ENCODE data around the gene AIRE. TPM values are rescaled to one million over a fixed set of nuclear protein-coding genes. Genes with fewer than 3 reads are reported as not detected.

AIRE gene
- total RNA-seq, 1 experiment from 2014 or later: 0.17 TPM

- DNase-seq: no peak
- Histone ChIP-seq H2BK12ac (ENCODE audit: insufficient read length, low read depth, low read length) (no peak overlapping the region), H2BK120ac (ENCODE audit: low read depth, low read length, poor library complexity, severe bottlenecking) (no peak overlapping the region), H4K5ac (ENCODE audit: insufficient read length, low read depth, low read length) (no peak overlapping the region), H3K56ac (ENCODE audit: insufficient read length, low read depth, low read length) (no peak overlapping the region), H3K14ac (ENCODE audit: insufficient read depth, low read length) (no peak overlapping the region), H3K27me3 (ENCODE audit: insufficient read depth, low read length) (no peaks in the 10 kb centered on the region), H3K9ac (ENCODE audit: extremely low read depth, insufficient read length, low read length) (no peak overlapping the region), H3K4ac (ENCODE audit: low read depth, low read length) (no peak overlapping the region), H4K91ac (ENCODE audit: insufficient read length, low read depth, low read length) (no peak overlapping the region), H4K8ac (replicated peaks; ENCODE audit: insufficient read length, low read depth, low read length) (no peak overlapping the region), H2BK15ac (ENCODE audit: low read depth, low read length) (no peak overlapping the region), H3K27ac (ENCODE audit: insufficient read length, low read depth, low read length) (no peak overlapping the region), H3K23me2 (ENCODE audit: insufficient read length, low read depth, low read length, poor library complexity, severe bottlenecking) (no peaks in the 10 kb centered on the region), H3K79me1 (ENCODE audit: insufficient read depth, low read depth, low read length, poor library complexity, severe bottlenecking) (no peaks in the 10 kb centered on the region), H3K18ac (ENCODE audit: insufficient read length, low read depth, low read length) (no peak overlapping the region), H3K4me1 (ENCODE audit: insufficient read depth, low read length) (no peaks in the 10 kb centered on the region; the same call in 1 of the 2 replicates), H3K9me3 (ENCODE audit: control insufficient read depth, low read depth, low read length) (no peaks in the 10 kb centered on the region), H3K23ac (ENCODE audit: insufficient read length, low read depth, low read length) (no peak overlapping the region), H4K20me1 (ENCODE audit: control insufficient read depth, insufficient read depth, insufficient read length) (no peaks in the 10 kb centered on the region), H3K4me2 (ENCODE audit: insufficient read depth, insufficient read length, low read length) (no peak overlapping the region), H2BK5ac (ENCODE audit: insufficient read length, low read length) (no peak overlapping the region), H2AFZ (ENCODE audit: low read length) (no peak overlapping the region), H3T11ph (ENCODE audit: low read length) (no peak overlapping the region), H2BK20ac (ENCODE audit: low read depth, low read length, poor library complexity, severe bottlenecking) (no peak overlapping the region), H2AK5ac (ENCODE audit: insufficient read length, low read length) (no peak overlapping the region), H3K79me2 (ENCODE audit: insufficient read depth, low read length) (no peaks in the 10 kb centered on the region)
- H3K27ac Mint-ChIP-seq: no peak overlapping the region
- H3K4me3 Mint-ChIP-seq: no peak overlapping the region
- peak; percentile 58 for TF ChIP-seq CTCF (conservative IDR thresholded peaks at IDR 0.05)
- H3K9me3 Mint-ChIP-seq: no peaks in the 10 kb centered on the region
- WGBS (ENCODE audit: extremely low coverage, insufficient read length, low lambda C conversion rate): no CpG with 5 or more reads among the region's 19 CpGs
- no peaks in the 10 kb centered on the region for H3K27me3 Mint-ChIP-seq (ENCODE audit: low read depth)
- H3K36me3 Mint-ChIP-seq (ENCODE audit: insufficient read depth in 1 of 3, low read depth in 3 of 3): no peaks in the 10 kb centered on the region
- peaks cover 5 to 8% of the 10 kb centered on the region in 2 experiments for H3K4me1 Mint-ChIP-seq
These were observed 18.0 kb upstream of the AIRE start for GRCh38 chr21:44267655-44268142.
